VCaP (cell line): Measurements from ENCODE around the gene TUBB2A.
"Not testable (repeated sequence)": the region's sequence is repeated elsewhere in the genome, so short reads cannot be mapped to it uniquely, and the experiment has no call there.

Experiments used
- H3K27ac ChIP-seq: fragments of 450-650 bp; 2 replicates; pipeline ENCODE4 v1.5.1; 2017
- TF ChIP-seq, protein P1 (sequence below): fragments of 450-650 bp; conservative IDR thresholded peaks from 2 replicates; pipeline ENCODE4 v1.5.1; 2017; ENCODE audit warnings: mild to moderate bottlenecking, moderate library complexity

Gene TUBB2A

GRCh38 chr6:3176562-3177355 is 19.4 kb upstream of the TUBB2A start:
- H3K27ac ChIP-seq, result no peak overlapping the region
- TF ChIP-seq, protein P1, sequence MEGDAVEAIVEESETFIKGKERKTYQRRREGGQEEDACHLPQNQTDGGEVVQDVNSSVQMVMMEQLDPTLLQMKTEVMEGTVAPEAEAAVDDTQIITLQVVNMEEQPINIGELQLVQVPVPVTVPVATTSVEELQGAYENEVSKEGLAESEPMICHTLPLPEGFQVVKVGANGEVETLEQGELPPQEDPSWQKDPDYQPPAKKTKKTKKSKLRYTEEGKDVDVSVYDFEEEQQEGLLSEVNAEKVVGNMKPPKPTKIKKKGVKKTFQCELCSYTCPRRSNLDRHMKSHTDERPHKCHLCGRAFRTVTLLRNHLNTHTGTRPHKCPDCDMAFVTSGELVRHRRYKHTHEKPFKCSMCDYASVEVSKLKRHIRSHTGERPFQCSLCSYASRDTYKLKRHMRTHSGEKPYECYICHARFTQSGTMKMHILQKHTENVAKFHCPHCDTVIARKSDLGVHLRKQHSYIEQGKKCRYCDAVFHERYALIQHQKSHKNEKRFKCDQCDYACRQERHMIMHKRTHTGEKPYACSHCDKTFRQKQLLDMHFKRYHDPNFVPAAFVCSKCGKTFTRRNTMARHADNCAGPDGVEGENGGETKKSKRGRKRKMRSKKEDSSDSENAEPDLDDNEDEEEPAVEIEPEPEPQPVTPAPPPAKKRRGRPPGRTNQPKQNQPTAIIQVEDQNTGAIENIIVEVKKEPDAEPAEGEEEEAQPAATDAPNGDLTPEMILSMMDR, result no peak

DNA sequence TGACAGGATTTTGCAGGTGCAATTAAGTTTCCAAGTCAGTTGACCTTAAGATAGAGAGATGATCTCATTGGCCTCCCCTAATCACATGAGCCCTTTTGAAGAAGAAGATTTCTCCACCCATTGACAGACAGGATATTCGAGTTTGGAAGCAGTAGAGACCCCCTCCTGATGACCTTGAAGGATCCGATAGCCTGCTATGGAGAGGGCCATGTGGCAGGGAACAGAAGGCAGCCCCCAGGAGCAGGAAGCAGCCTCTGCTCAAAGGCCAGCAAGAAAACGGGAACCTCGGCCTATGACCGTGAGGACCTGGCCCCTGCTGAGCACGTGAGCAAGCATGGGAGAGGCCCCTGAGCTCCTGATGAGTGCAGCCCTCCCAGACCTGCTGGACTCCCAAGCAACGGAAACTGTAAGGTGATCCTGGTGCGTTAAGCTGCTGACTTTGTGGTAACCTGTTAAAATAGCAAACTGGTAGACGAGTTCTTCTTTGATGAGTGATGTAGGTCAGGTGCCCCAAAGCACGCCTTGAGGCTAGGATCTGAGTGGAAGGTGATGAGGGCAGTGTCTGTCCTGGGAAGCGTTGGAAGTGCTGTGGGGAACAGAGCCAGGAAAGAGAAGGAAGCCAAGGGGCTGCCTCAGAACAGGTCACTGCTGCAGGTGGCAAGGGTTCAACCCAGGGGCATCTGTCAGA is 18.5 kb upstream of the TUBB2A start:
- TF ChIP-seq, protein P1, result no peak
- H3K27ac ChIP-seq, result no peak overlapping the region

DNA sequence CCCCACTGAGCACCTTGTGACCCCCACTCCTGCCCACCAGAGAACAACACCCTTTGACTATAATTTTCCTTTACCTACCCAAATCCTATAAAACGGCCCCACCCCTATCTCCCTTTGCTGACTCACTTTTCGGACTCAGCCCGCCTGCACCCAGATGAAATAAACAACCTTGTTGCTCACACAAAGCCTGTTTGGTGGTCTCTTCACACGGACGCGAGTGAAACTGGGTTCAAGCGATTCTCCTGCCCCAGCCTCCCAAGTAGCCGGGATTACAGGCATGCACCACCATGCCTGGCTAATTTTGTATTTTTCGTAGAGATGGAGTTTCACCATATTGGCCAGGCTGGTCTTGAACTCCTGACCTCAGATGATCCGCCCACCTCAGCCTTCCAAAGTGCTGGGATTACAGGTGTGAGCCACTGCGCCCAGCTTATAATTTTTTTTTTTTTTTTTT is 16.3 kb upstream of the TUBB2A start:
- not testable (repeated sequence) for H3K27ac ChIP-seq

DNA sequence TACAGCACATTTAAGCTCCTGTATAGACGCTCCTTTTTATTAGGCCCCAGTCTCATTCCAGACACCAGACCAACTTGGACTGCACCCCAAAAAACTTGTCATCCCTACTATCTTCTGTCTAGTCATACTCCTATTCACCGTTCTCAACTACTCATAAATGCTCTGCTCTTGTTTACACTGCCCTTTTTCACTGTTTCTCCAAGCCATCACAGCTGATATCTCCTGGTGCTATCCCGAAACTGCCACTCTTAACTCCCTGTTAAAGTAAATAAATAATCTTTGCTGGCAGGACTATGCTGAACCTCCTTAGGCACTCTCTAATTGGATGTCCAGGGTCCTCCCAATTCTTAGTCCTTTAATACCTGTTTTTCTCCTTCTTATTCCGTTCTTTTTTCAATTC is 15.4 kb upstream of the TUBB2A start:
- H3K27ac ChIP-seq, result not testable (repeated sequence)

DNA sequence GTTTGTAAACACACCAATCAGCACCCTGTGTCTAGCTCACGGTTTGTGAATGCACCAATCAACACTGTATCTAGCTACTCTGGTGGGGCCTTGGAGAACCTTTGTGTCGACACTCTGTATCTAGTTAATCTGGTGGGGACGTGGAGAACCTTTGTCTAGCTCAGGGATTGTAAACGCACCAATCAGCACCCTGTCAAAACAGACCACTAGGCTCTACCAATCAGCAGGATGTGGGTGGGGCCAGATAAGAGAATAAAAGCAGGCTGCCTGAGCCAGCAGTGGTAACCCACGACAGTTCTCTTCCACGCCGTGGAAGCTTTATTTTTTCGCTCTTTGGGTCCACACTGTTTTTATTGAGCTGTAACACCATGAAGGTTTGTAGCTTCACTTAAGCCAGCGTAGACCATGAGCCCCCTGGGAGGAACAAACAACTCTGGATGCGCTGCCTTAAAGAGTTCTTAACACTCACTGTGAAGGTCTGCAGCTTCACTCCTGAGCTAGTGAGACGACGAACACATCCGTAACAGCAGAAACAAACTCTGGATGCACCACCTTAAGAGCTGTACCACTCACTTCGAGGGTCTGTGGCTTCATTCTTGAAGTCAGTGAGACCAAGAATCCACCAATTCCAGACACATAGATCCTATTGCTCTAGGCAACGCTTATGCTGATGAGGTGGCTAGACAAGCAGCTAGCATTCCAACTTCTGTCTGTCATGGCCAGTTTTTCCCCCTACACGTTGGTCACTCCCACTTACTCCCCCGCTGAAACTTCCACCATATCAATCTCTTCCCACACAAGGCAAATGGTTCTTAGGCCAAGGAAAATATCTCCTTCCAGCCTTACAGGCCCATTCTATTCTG is 14.2 kb upstream of the TUBB2A start:
- not testable (repeated sequence) for H3K27ac ChIP-seq

DNA sequence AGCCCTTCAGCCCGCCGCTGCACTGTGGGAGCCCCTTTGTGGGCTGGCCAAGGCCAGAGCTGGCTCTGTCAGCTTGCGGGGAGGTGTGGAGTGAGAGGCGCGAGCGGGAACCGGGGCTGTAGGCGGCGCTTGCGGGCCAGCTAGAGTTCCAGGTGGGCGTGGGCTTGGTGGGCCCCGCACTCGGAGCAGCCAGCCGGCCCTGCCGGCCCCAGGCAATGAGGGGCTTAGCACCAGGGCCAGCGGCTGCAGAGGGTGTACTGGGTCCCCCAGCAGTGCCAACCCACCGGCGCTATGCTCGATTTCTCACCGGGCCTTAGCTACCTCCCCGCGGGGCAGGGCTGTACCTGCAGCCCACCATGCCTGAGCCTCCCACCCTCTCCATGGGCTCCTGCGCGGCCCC is 13.3 kb upstream of the TUBB2A start:
- H3K27ac ChIP-seq, result not testable (repeated sequence)

DNA sequence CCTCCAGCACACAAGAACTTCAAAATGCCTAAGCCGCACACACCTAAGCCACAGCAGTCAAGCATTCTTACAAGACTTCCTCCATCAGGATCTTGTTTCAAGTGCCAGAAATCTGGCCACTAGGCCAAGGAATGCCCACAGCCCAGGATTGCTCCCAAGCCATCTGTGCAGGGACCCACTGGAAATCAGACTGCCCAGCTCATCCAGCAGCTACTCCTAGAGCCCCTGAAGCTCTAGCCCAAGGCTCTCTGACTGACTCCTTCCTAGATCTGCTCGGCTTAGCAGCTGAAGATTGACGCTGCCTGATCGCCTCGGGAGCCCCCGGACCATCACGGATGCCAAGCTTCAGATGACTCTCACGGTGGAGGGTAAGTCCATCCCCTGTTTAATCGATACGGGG is 10.7 kb upstream of the TUBB2A start:
- not testable (repeated sequence) for H3K27ac ChIP-seq

GRCh38 chr6:3166535-3167225 is 9.3 kb upstream of the TUBB2A start:
- not testable (repeated sequence) for H3K27ac ChIP-seq

DNA sequence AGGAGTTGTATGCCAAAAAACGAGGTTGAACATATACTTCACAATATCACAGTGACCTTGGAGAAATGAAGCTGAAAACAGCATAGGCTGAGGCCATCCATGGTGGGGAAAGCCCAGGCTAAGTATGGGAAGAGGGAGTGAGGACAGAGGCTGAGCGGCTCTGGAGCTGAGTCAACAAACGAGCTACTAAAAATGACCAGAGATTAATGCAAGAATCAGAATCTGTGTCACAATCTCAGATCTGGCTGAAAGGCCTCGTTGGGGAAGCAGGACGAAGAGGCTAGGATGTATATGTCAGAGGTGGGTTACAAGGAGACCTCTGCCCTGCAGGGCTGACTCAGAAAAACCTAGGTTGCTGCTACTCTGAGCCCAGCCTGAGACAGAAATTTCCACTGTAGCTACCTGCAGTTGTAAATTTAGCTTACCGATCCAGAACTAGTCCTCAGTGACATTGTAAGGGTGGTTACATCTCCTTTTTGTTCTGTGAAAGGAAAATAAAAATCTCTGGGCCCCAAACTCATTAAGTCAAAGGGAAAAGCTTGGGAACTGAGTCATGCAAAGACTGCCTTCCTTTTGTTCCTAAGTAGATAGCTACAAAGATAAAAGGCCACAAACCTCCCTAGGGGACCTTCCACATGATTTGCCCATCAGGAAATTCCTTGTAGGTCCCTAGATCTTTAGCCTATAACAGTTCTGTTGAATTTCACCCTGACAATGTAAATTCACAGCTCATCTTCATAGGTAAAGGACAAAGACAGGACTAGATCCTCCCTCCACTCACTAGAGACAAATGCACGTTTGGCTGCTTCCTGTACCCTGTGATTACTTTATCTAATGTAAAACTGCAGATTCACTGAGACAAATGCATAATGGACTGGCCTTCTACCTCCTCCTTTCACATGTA is 8.5 kb upstream of the TUBB2A start:
- no peak overlapping the region for H3K27ac ChIP-seq
- TF ChIP-seq, protein P1, result no peak

GRCh38 chr6:3164388-3164787 is 7.0 kb upstream of the TUBB2A start:
- no peak overlapping the region for H3K27ac ChIP-seq
- TF ChIP-seq, protein P1, result no peak
